ENCODE data around the gene KRTAP4-7. TPM values are rescaled to one million over a fixed set of nuclear protein-coding genes. Genes with fewer than 3 reads are reported as not detected.

KRTAP4-7 gene
- total and polyA plus RNA-seq, 2 experiments from 2014 or later = not detected

- TF ChIP-seq ZNF462 (CRISPR knock-in tag; IDR thresholded peaks at IDR 0.05) = no peak
- TF ChIP-seq POLR2AphosphoS5 (IDR thresholded peaks at IDR 0.05; ENCODE audit: low read depth) = no peak
- TF ChIP-seq JUNB (IDR thresholded peaks at IDR 0.05; ENCODE audit: unreplicated experiment) = no peak
- TF ChIP-seq, protein P1, sequence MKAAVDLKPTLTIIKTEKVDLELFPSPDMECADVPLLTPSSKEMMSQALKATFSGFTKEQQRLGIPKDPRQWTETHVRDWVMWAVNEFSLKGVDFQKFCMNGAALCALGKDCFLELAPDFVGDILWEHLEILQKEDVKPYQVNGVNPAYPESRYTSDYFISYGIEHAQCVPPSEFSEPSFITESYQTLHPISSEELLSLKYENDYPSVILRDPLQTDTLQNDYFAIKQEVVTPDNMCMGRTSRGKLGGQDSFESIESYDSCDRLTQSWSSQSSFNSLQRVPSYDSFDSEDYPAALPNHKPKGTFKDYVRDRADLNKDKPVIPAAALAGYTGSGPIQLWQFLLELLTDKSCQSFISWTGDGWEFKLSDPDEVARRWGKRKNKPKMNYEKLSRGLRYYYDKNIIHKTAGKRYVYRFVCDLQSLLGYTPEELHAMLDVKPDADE (IDR thresholded peaks at IDR 0.05) = no peak
- TF ChIP-seq, protein P2, sequence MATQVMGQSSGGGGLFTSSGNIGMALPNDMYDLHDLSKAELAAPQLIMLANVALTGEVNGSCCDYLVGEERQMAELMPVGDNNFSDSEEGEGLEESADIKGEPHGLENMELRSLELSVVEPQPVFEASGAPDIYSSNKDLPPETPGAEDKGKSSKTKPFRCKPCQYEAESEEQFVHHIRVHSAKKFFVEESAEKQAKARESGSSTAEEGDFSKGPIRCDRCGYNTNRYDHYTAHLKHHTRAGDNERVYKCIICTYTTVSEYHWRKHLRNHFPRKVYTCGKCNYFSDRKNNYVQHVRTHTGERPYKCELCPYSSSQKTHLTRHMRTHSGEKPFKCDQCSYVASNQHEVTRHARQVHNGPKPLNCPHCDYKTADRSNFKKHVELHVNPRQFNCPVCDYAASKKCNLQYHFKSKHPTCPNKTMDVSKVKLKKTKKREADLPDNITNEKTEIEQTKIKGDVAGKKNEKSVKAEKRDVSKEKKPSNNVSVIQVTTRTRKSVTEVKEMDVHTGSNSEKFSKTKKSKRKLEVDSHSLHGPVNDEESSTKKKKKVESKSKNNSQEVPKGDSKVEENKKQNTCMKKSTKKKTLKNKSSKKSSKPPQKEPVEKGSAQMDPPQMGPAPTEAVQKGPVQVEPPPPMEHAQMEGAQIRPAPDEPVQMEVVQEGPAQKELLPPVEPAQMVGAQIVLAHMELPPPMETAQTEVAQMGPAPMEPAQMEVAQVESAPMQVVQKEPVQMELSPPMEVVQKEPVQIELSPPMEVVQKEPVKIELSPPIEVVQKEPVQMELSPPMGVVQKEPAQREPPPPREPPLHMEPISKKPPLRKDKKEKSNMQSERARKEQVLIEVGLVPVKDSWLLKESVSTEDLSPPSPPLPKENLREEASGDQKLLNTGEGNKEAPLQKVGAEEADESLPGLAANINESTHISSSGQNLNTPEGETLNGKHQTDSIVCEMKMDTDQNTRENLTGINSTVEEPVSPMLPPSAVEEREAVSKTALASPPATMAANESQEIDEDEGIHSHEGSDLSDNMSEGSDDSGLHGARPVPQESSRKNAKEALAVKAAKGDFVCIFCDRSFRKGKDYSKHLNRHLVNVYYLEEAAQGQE (IDR thresholded peaks at IDR 0.05; ENCODE audit: unreplicated experiment) = no peak
These were observed 31.4 kb upstream of the KRTAP4-7 start (continued) for GRCh38 chr17:41052566-41052965.

All from GM23338 (cell line).